IMR-90 (cell line): ENCODE results near the gene GGACT. TPM values are rescaled to one million over a fixed set of nuclear protein-coding genes. Genes with fewer than 3 reads are reported as not detected.
A peak's percentile ranks its signal among the peaks of the same experiment; 100 is the strongest.

ENCODE experiments used
- ATAC-seq: fragments of 200-7000 bp; cut with Tn5 transposase; 2 replicates; pipeline ENCODE4 v1.9.1; 2020; ENCODE audit warnings: low read depth, mild to moderate bottlenecking, moderate library complexity
- BruUV-seq: library from RNA; stranded (reverse); fragments of 400-500 nt; replicated peaks from 2 replicates; lab custom pipeline; 2021; lab: Mats Ljungman, UMichigan
- CTCF ChIA-PET: fragments of 300-600 bp; formaldehyde crosslinking; extraction: SDS; loops from one replicate; lab custom pipeline; 2021; ENCODE audit warnings: antibody characterized with exemption; lab: Yijun Ruan, JAX
- POLR2A ChIA-PET: fragments of 300-600 bp; sonication (Branson Sonifier 250); formaldehyde crosslinking; loops from one replicate; lab custom pipeline; 2022; ENCODE audit warnings: antibody characterized with exemption; ENCODE audit not compliant: unreplicated experiment; lab: Charles Lee
- DNase-seq: peaks from one replicate; pipeline ENCODE4 v3.0.0; 2013
- H2AFZ ChIP-seq: replicated peaks from 2 replicates; pipeline ENCODE3; 2013; ENCODE audit warnings: low read length, mild to moderate bottlenecking; ENCODE audit not compliant: poor library complexity
- H2AK5ac ChIP-seq: 2 replicates; pipeline ENCODE4 v1.6.1; 2013; ENCODE audit warnings: low read depth, low read length, inconsistent platforms
- H2AK9ac ChIP-seq: replicated peaks from 2 replicates; pipeline ENCODE3; 2013; ENCODE audit warnings: mild to moderate bottlenecking, low read depth, low read length, moderate library complexity; ENCODE audit not compliant: poor library complexity
- H2BK120ac ChIP-seq: 2 replicates; pipeline ENCODE4 v1.6.1; 2013; ENCODE audit warnings: low read depth, low read length, inconsistent platforms
- H2BK15ac ChIP-seq: 3 replicates; pipeline ENCODE4 v1.6.1; 2013; ENCODE audit warnings: low read depth, low read length, inconsistent platforms
- H2BK20ac ChIP-seq: 2 replicates; pipeline ENCODE4 v1.6.1; 2013; ENCODE audit warnings: low read depth, mild to moderate bottlenecking, inconsistent platforms, low read length, moderate library complexity
- H2BK5ac ChIP-seq: 2 replicates; pipeline ENCODE4 v1.6.1; 2013; ENCODE audit warnings: mild to moderate bottlenecking, low read depth, low read length, inconsistent platforms; ENCODE audit not compliant: poor library complexity, severe bottlenecking
- H3K14ac ChIP-seq: replicated peaks from 2 replicates; pipeline ENCODE4 v1.6.1; 2013; ENCODE audit warnings: low read depth, low read length, inconsistent platforms
- H3K18ac ChIP-seq: 2 replicates; pipeline ENCODE4 v1.6.1; 2013; ENCODE audit warnings: low read depth, low read length, control low read depth
- H3K23ac ChIP-seq: 2 replicates; pipeline ENCODE4 v1.6.1; 2013; ENCODE audit warnings: low read depth, low read length, inconsistent platforms
- H3K27ac ChIP-seq: 2 replicates; pipeline ENCODE4 v1.5.1; 2013; ENCODE audit warnings: mild to moderate bottlenecking, control low read depth, low read length; ENCODE audit not compliant: insufficient read depth
- H3K27me3 ChIP-seq: 2 replicates; pipeline ENCODE4 v1.6.1; 2013; ENCODE audit warnings: low read length; ENCODE audit not compliant: control insufficient read depth, insufficient read depth
- H3K36me3 ChIP-seq: 2 replicates; pipeline ENCODE4 v1.6.1; 2013; ENCODE audit warnings: low read length, mixed read lengths; ENCODE audit not compliant: control insufficient read depth, insufficient read depth
- H3K4ac ChIP-seq: 2 replicates; pipeline ENCODE4 v1.6.1; 2013; ENCODE audit warnings: low read depth, low read length, inconsistent platforms
- H3K4me1 ChIP-seq: 2 replicates; pipeline ENCODE4 v1.6.1; 2013; ENCODE audit warnings: low read length, mixed read lengths; ENCODE audit not compliant: control insufficient read depth, insufficient read depth
- H3K4me2 ChIP-seq: 2 replicates; pipeline ENCODE4 v1.6.1; 2013; ENCODE audit warnings: low read depth, mild to moderate bottlenecking, control low read depth, low read length, moderate library complexity
- H3K4me3 ChIP-seq: 2 replicates; pipeline ENCODE4 v1.5.1; 2013; ENCODE audit warnings: low read depth, mild to moderate bottlenecking, control low read depth, low read length, moderate library complexity; ENCODE audit not compliant: insufficient read depth
- H3K56ac ChIP-seq: 2 replicates; pipeline ENCODE4 v1.6.1; 2013; ENCODE audit warnings: low read length, inconsistent platforms; ENCODE audit not compliant: insufficient read depth; ENCODE audit errors: extremely low read depth
- H3K79me1 ChIP-seq, 2 experiments: 2 replicates each; pipeline ENCODE4 v1.6.1; 2013; ENCODE audit warnings: low read length in 2 of 2, inconsistent platforms in 1 of 2, low read depth in 1 of 2
- H3K9ac ChIP-seq: 2 replicates; pipeline ENCODE4 v1.6.1; 2013; ENCODE audit warnings: low read depth, low read length, control low read depth
- H3K9me1 ChIP-seq: 2 replicates; pipeline ENCODE4 v1.6.1; 2013; ENCODE audit warnings: low read length, inconsistent platforms; ENCODE audit not compliant: insufficient read depth
- H3K9me3 ChIP-seq: 2 replicates; pipeline ENCODE4 v1.6.1; 2013; ENCODE audit warnings: low read length; ENCODE audit not compliant: control insufficient read depth, insufficient read depth
- H4K20me1 ChIP-seq: 2 replicates; pipeline ENCODE4 v1.6.1; 2013; ENCODE audit warnings: low read length, inconsistent platforms; ENCODE audit not compliant: insufficient read depth
- H4K5ac ChIP-seq: 2 replicates; pipeline ENCODE4 v1.6.1; 2013; ENCODE audit warnings: mild to moderate bottlenecking, low read depth, low read length, control low read depth
- H4K8ac ChIP-seq, 2 experiments: 2 replicates each; pipeline ENCODE4 v1.6.1; 2013; ENCODE audit warnings: low read depth in 2 of 2, low read length in 2 of 2, control low read depth in 1 of 2, inconsistent platforms in 1 of 2
- H4K91ac ChIP-seq: 2 replicates; pipeline ENCODE4 v1.6.1; 2013; ENCODE audit warnings: low read depth, low read length, inconsistent platforms; ENCODE audit not compliant: insufficient read depth
- CEBPB ChIP-seq: IDR thresholded peaks from 2 replicates; pipeline ENCODE4 v1.6.1; 2012; ENCODE audit warnings: low read depth, low read length, improper control_type of control experiment
- RFX5 ChIP-seq: IDR thresholded peaks from 2 replicates; pipeline ENCODE4 v1.8.0; 2012; ENCODE audit warnings: low read depth, mild to moderate bottlenecking, low read length, moderate library complexity
- WGBS, 2 experiments: methylation state at CpG; one replicate each; pipeline versions ENCODE4 v1.1.5 to v1.1.7; 2013; ENCODE audit warnings: missing lambda C conversion rate in 2 of 2; ENCODE audit not compliant: insufficient read length in 1 of 2; ENCODE audit errors: extremely low coverage in 2 of 2; 5-methylcytosine and 5-hydroxymethylcytosine counted together
- dilution Hi-C: fragments of 300-500 bp; cut with HindIII; formaldehyde crosslinking; loops from one replicate; pipeline ENCODE4 v1.14.3; 2018; ENCODE audit warnings: low sequenced_read_pairs; ENCODE audit not compliant: unreplicated experiment
- in situ Hi-C: fragments of 300-500 bp; cut with MboI; formaldehyde crosslinking; loops from 3 replicates; pipeline ENCODE4 v1.14.3; 2019; ENCODE audit warnings: low sequenced_read_pairs, inconsistent platforms, mixed read lengths
- intact Hi-C: fragments of 100-400 bp; cut with micrococcal nuclease; formaldehyde crosslinking; loops from 2 replicates; pipeline ENCODE4 v1.10.0; 2022
- polyA plus RNA-seq, 3 experiments: library from polyadenylated mRNA; depleted of rRNA; stranded (reverse); fragments of >200 nt; gene quantifications; 2 replicates each; pipeline ENCODE4 v1.2.3, GENCODE V29; 2012; ENCODE audit warnings: low replicate concordance in 1 of 3
- total RNA-seq: library from RNA; depleted of rRNA; stranded (reverse); fragments of >200 nt; gene quantifications from 2 replicates; pipeline ENCODE4 v1.2.3, GENCODE V29; 2012

GGACT gene
- total and polyA plus RNA-seq, 2 of the 4 experiments (the other 2 are of a cell fraction), result 2.0 to 2.6 TPM

DNA sequence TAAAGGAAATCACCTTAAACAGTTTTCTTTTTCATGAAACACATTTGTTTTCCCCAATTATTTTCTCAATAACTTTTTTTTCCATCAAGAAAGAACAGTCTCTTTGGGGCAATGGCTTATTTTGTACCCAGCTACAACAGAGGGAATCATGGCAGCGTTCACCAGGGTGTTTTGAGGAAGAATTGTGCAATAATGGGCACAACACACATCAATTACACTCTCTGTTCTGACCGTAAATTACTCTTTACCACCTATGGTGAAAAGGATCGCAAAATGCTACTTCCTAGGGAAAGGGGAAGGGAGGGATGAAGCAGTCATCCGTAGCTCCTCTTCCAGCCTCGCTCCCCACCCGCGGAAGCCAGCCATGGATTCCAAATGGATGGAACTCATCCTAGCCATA is 47.4 kb upstream of the GGACT start:
- Histone ChIP-seq H4K91ac (no peak overlapping the region), H3K9ac (no peak overlapping the region), H2AFZ (no peak overlapping the region), H3K79me1 (no peaks in the 10 kb centered on the region), H4K8ac (no peak overlapping the region), H3K9me3 (no peaks in the 10 kb centered on the region), H3K4me1 (peaks cover 5% of the 10 kb centered on the region), H3K14ac (no peak overlapping the region), H2AK5ac (no peak overlapping the region), H3K4me2 (no peak overlapping the region), H4K20me1 (no peaks in the 10 kb centered on the region), H3K23ac (no peak overlapping the region), H4K5ac (no peak overlapping the region), H3K27me3 (no peaks in the 10 kb centered on the region), H3K9me1 (peaks cover 10% of the 10 kb centered on the region; the same call in 1 of the 2 replicates), H2BK20ac (no peak overlapping the region), H3K18ac (no peak overlapping the region), H3K4me3 (no peak overlapping the region), H3K36me3 (peaks cover 21% of the 10 kb centered on the region), H3K27ac (no peak overlapping the region), H2AK9ac (no peak overlapping the region), H2BK15ac (no peak overlapping the region), H2BK5ac (no peak overlapping the region), H2BK120ac (no peak overlapping the region), H3K56ac (no peak overlapping the region), H3K4ac (no peak overlapping the region)
- ChIA-PET POLR2A (no interaction called here), CTCF (no interaction called here)
- in situ Hi-C loops (no loop called here), intact Hi-C loops (no loop called here), dilution Hi-C loops (no loop called here)
- 93% methylated on average over 3 of the region's 7 CpGs; no CpG with 5 or more reads in 1 of the 2 experiments for WGBS, 2 experiments
- DNase-seq (no peak), ATAC-seq (no peak)
- TF ChIP-seq CEBPB (peak; percentile 73), RFX5 (no peak)
- no TSS peak for BruUV-seq
